ENCODE results near the gene OR2M3.

DNA sequence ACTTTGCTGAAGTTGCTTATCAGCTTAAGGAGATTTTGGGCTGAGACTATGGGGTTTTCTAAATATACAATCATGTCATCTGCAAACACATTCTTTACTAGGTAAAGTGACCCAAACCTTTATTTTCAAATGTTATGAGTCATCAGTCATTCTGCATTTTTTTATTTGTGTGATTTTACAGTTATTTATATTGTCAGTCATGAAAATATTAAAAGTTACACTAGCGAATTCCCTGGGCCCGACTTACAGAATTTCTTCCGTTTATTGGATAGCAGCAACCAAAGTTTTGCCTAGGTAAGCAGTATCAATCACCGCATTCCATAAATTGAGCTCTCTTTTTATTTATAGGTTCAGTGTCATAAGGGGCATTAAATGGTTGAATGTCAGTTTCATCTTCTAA is 38.3 kb upstream of the OR2M3 start:
- TF ChIP-seq, protein P1, sequence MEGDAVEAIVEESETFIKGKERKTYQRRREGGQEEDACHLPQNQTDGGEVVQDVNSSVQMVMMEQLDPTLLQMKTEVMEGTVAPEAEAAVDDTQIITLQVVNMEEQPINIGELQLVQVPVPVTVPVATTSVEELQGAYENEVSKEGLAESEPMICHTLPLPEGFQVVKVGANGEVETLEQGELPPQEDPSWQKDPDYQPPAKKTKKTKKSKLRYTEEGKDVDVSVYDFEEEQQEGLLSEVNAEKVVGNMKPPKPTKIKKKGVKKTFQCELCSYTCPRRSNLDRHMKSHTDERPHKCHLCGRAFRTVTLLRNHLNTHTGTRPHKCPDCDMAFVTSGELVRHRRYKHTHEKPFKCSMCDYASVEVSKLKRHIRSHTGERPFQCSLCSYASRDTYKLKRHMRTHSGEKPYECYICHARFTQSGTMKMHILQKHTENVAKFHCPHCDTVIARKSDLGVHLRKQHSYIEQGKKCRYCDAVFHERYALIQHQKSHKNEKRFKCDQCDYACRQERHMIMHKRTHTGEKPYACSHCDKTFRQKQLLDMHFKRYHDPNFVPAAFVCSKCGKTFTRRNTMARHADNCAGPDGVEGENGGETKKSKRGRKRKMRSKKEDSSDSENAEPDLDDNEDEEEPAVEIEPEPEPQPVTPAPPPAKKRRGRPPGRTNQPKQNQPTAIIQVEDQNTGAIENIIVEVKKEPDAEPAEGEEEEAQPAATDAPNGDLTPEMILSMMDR (IDR thresholded peaks at IDR 0.05), result no peak
- no peak for TF ChIP-seq POLR2A (IDR thresholded peaks at IDR 0.05)
